H1 (cell line): ENCODE results near the gene PLEKHO1.

Source experiments
- CBX5 ChIP-seq: fragments of 300-800, 300-1000 bp; sonication (generic); IDR thresholded peaks from 2 replicates; pipeline ENCODE4 v1.7.1; 2016; ENCODE audit warnings: antibody characterized with exemption, low read length, low read depth
- CEBPB ChIP-seq: IDR thresholded peaks from 2 replicates; pipeline ENCODE4 v1.6.1; 2012; ENCODE audit warnings: low read depth, low read length
- EGR1 ChIP-seq: IDR thresholded peaks from 2 replicates; pipeline ENCODE4 v1.6.1; 2011; ENCODE audit warnings: low read depth, low read length, borderline replicate concordance
- EP300 ChIP-seq, 2 experiments: IDR thresholded peaks; 1 replicate in 1 of 2; 2 replicates in 1 of 2; pipeline ENCODE4 v1.6.1; 2011 to 2012; ENCODE audit warnings: low read depth in 2 of 2, low read length in 2 of 2, mild to moderate bottlenecking in 2 of 2, borderline replicate concordance in 1 of 2, inconsistent platforms in 1 of 2, moderate library complexity in 1 of 2
- GABPA ChIP-seq: IDR thresholded peaks from 2 replicates; pipeline ENCODE4 v1.6.1; 2011; ENCODE audit warnings: mild to moderate bottlenecking, low read length, moderate library complexity, borderline replicate concordance; ENCODE audit not compliant: insufficient read depth
- HDAC6 ChIP-seq: IDR thresholded peaks from one replicate; pipeline ENCODE4 v1.7.1; 2012; ENCODE audit warnings: low read depth, mild to moderate bottlenecking, inconsistent platforms, low read length, moderate library complexity
- KDM5A ChIP-seq: fragments of 200-600 bp; IDR thresholded peaks from 2 replicates; pipeline ENCODE4 v1.7.1; 2012; ENCODE audit warnings: mild to moderate bottlenecking, low read length, inconsistent platforms, mixed read lengths
- POLR2A ChIP-seq, 2 experiments: IDR thresholded peaks; 1 replicate in 1 of 2; 2 replicates in 1 of 2; pipeline ENCODE4 v1.6.1; 2011; ENCODE audit warnings: low read depth in 2 of 2, low read length in 2 of 2, mild to moderate bottlenecking in 2 of 2; ENCODE audit errors: control extremely low read depth in 1 of 2
- ZNF274 ChIP-seq: IDR thresholded peaks from 2 replicates; pipeline ENCODE4 v1.7.0; 2012; ENCODE audit warnings: low read length, borderline replicate concordance; ENCODE audit errors: extremely low read depth
- TF ChIP-seq, protein P1 (sequence below), 3 experiments: IDR thresholded peaks; 1 replicate in 2 of 3; 2 replicates in 1 of 3; pipeline versions ENCODE4 v1.5.1 to v1.6.1; 2011; ENCODE audit warnings: low read length in 3 of 3, mild to moderate bottlenecking in 3 of 3, inconsistent platforms in 2 of 3, low read depth in 1 of 3, moderate library complexity in 1 of 3; ENCODE audit not compliant: insufficient read depth in 1 of 3; ENCODE audit errors: control extremely low read depth in 1 of 3
- TF ChIP-seq, protein P2 (sequence below): IDR thresholded peaks from 2 replicates; pipeline ENCODE4 v1.6.1; 2011; ENCODE audit warnings: low read length, improper control_type of control experiment

DNA sequence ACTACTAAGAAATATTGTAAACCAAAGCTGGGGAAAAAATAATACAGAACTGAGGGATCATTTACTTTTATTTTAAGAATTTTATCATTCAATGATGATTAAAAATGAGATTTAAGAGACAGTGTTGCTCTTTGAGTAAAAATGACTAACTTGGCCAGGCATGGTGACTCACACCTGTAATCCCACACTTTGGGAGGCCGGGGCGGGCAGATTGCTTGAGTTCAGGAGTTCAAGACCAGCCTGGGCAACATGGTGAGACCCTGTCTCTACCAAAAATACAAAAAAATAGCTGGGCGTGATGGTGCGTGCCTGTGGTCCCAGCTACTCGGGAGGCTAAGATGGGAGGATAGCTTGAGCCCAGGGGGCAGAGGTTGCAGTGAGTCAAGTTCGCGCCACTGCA, 21.8 kb upstream of the PLEKHO1 start:
- TF ChIP-seq KDM5A, result no peak
- TF ChIP-seq, protein P1, sequence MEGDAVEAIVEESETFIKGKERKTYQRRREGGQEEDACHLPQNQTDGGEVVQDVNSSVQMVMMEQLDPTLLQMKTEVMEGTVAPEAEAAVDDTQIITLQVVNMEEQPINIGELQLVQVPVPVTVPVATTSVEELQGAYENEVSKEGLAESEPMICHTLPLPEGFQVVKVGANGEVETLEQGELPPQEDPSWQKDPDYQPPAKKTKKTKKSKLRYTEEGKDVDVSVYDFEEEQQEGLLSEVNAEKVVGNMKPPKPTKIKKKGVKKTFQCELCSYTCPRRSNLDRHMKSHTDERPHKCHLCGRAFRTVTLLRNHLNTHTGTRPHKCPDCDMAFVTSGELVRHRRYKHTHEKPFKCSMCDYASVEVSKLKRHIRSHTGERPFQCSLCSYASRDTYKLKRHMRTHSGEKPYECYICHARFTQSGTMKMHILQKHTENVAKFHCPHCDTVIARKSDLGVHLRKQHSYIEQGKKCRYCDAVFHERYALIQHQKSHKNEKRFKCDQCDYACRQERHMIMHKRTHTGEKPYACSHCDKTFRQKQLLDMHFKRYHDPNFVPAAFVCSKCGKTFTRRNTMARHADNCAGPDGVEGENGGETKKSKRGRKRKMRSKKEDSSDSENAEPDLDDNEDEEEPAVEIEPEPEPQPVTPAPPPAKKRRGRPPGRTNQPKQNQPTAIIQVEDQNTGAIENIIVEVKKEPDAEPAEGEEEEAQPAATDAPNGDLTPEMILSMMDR (IDR thresholded peaks at IDR 0.05; ENCODE audit: control extremely low read depth in 1 of 3, insufficient read depth in 1 of 3, low read depth in 1 of 3, low read length in 3 of 3), result no peak
- no peak for TF ChIP-seq EP300 (IDR thresholded peaks at IDR 0.05; ENCODE audit: borderline replicate concordance in 1 of 2, low read depth in 2 of 2, low read length in 2 of 2)
- TF ChIP-seq CBX5, result no peak
- TF ChIP-seq ZNF274, result no peak
- TF ChIP-seq POLR2A (IDR thresholded peaks at IDR 0.05; ENCODE audit: control extremely low read depth in 1 of 2, low read depth in 2 of 2, low read length in 2 of 2), result no peak
- TF ChIP-seq GABPA, result no peak
- TF ChIP-seq EGR1, result no peak
- TF ChIP-seq, protein P2, sequence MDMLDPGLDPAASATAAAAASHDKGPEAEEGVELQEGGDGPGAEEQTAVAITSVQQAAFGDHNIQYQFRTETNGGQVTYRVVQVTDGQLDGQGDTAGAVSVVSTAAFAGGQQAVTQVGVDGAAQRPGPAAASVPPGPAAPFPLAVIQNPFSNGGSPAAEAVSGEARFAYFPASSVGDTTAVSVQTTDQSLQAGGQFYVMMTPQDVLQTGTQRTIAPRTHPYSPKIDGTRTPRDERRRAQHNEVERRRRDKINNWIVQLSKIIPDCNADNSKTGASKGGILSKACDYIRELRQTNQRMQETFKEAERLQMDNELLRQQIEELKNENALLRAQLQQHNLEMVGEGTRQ, result no peak
- no peak for TF ChIP-seq HDAC6
- TF ChIP-seq CEBPB, result no peak
